Glomerular visceral epithelial cell (primary cell): Measurements from ENCODE around the gene FAM25A.
"Not testable (repeated sequence)": the region's sequence is repeated elsewhere in the genome, so short reads cannot be mapped to it uniquely, and the experiment has no call there.

ENCODE experiments used
- DNase-seq: peaks from one replicate; pipeline ENCODE4 v3.0.0-alpha.2; 2016; ENCODE audit errors: extremely low spot score

The FAM25A gene

GRCh38 chr10:87020056-87020455, at the start of gene FAM25A:
TSS of gene FAM25A (plus strand) at chr10:87020294. CDS start at chr10:87020325, 31 bp downstream.
- not testable (repeated sequence) for DNase-seq

- no peak for DNase-seq
Observed at GRCh38 chr10:86970982-86971231, 49.2 kb upstream of the FAM25A start.

- peak; percentile 94 for DNase-seq
Observed at GRCh38 chr10:86971232-86971991, 48.7 kb upstream of the FAM25A start.

DNA sequence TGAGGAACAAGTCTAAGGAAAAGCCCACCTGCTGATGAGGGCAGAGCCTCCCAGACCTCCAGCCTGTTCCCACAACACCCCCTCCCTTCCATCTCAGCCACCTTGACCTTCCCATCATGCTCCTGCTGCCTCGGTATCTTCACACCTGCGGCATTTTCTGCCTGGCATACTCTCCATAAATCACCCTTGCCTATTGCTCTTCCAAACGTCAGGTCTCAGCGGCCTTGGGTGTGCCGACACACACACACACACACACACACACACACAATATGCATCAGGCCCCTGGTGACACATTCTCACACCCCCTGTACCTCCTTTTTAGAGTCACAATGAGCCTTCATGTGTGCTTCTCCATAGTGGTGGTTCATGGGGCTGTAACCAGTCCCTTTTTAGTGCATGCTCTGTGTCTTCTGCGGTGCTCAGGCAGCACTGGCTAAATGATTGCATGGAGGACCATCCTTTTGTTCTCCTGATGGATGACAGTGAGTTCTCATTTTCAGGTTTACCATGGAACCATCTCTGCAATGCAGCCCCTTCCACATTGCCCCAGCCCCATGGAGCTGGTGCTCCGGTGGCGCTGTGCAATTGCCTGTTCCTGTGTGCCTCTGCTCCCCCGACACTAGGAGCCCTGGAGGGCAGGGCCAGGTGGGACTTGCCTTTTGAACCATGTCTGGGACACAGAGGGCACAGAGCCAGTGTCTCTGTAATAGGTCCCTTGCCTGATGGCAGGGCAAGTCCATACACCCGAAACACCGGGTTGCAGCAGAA, 47.3 kb upstream of the FAM25A start:
- DNase-seq: no peak

- DNase-seq: no peak
Observed at GRCh38 chr10:86974484-86974883, 45.6 kb upstream of the FAM25A start.

- DNase-seq: no peak
Observed at GRCh38 chr10:86976362-86977056, 43.6 kb upstream of the FAM25A start.

DNA sequence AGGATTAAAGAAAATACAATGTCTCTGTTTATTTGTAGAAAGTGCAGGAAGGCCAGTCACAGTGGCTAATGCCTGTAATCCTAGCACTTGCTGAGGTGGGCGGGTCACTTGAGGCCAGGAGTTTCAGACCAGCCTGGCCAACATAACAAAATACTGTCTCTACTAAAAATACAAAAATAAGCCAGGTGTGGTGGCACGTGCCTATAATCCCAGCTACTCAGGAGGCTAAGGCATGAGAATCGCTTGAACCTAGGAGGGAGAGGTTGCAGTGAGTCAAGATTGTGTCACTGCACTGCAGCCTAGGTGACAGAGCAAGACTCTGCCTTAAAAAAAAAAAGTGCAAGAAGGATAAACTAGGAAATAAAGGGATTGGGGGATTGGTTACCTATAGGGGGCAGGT, 41.6 kb upstream of the FAM25A start:
- not testable (repeated sequence) for DNase-seq

DNA sequence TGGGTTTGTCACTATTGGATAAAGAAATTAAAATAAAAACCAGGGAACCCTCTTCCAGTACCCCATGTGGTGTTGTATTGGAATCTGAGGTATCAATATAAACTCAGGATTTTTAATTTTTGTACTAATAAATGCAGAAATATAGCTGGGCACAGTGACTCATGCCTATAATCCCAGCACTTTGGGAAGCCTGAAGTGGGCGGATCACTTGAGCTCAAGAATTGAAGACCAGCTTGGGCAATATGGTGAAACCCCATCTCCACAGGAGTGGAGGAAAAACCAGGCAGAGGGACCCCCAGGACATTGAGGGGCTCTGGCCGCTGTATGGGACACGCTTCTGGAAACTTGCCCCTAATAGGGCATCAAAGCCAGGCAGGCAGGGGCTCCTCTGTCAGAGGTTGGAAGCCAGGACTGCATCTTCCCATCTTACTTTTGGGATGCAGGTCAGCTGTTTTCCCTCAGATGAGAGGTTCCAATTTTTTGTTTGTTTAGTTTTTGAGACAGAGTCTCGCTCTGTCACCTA, 40.7 kb upstream of the FAM25A start:
- no peak for DNase-seq

DNA sequence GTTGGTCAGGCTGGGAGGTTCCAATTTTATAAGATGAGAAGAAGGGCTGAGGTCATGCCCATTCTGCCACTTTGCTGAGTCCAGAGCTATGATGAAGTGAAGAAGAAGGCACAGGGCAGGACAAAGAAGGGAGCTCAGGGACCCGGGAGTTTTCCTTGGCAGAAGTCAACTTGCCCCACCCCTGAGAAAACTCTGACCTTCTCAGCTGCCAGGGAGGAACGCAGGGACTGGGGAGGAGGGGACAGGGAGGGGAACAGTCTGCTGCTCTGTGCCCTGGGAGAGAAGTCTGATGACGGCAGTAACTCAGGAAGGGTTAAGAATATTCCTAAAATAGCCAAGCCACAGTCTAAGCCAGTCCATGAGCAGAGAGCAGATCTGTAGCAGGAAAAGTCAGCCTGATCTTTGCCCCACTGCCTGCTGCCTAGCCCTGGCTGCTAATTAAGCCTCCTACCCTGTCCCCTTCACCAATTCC, 40.1 kb upstream of the FAM25A start:
- no peak for DNase-seq

DNA sequence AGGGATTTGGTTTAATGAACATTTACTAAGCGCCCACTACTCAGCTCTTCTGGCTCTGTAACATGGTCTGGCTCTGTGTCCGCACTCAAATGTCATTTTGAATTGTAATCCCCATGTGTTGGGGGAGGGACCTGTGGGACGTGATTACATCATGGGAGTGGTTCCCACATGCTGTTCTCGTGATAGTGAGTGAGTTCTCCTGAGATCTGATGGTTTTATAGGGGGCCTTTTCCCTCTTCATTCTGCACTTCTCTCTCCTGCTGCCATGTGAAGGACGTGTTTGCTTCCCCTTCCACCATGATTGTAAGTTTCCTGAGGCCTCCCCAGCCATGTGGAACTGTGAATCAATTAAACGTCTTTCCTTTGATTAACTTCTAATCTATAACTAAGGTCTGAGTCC, 39.1 kb upstream of the FAM25A start:
- DNase-seq: not testable (repeated sequence)

GRCh38 chr10:86981716-86982115, 38.4 kb upstream of the FAM25A start:
- no peak for DNase-seq

- not testable (repeated sequence) for DNase-seq
Observed at GRCh38 chr10:86984498-86984897, 35.6 kb upstream of the FAM25A start.

- DNase-seq: no peak
Observed at GRCh38 chr10:86988520-86988919, 31.6 kb upstream of the FAM25A start.

DNA sequence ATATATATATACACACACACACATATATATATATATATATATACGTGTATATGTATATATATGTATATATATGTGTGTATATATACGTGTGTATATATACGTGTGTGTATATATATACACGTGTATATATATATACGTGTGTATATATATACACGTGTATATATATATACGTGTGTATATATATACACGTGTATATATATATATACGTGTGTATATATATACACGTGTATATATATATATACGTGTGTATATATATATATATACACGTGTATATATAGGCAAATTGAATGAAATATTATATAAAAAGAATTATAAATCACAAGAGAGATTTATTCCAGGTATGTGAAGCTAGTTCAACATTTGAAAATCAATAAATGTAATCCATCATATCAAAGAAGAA, 28.7 kb upstream of the FAM25A start:
- DNase-seq: not testable (repeated sequence)

DNA sequence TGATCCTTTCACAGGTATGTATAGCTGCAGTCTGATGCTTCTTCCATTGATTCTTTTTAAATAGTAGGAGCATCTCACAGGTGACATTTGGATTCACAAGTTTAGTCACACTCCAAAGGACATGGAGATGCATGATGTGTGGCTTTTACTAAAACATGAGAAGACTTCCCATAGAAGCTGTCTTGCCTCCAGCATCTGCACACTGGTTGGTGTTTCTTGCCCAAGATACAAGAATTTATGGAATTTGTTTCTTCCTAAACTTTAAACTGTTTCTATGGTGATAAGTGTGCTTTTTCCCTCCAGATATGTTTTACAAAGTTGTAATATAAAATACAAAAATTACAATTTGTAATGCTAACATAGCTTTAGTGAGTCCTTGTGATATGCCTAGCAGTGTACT, 27.6 kb upstream of the FAM25A start:
- DNase-seq: no peak

DNA sequence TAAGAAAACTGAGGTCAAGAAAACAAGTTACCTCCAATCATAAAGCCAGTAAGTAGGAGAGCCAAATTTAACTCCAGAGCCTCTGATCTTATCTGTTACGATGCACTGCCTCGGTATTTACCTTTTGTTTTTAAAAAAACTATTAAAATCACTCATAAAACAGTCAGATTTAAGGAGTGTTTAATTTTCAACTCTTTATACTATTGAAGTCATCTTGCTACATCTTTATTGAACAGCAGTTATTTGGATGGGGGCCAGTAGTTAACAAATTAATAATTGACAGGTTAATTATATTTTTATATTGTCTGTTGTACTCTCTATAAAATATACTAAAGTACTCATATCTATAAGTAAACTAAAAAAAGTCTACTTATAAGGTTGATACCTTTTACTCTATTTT, 27.2 kb upstream of the FAM25A start:
- no peak for DNase-seq

GRCh38 chr10:86999802-87000403, 20.2 kb upstream of the FAM25A start:
- not testable (repeated sequence) for DNase-seq

- no peak for DNase-seq
Observed at GRCh38 chr10:87000491-87000890, 19.6 kb upstream of the FAM25A start.

GRCh38 chr10:87007124-87007523, 13.0 kb upstream of the FAM25A start:
- DNase-seq: not testable (repeated sequence)

DNA sequence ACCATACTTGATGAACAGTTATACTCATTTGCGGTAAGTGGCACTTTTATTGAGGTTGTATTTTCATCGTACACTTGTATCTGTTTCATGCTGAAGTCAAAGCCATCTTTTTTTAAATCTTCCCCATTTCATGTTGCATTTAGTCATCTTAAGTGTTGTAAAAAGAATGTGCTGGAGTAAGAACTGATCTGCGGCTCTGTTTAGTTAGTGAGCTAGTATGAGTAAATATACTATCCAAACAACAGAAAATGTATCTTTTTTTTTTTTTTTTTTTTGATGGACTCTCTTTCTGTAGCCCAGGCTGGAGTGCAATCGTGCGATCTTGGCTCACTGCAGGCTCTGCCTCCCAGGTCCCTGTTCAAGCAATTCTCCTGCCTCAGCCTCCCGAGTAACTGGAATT, 12.4 kb upstream of the FAM25A start:
- not testable (repeated sequence) for DNase-seq

DNA sequence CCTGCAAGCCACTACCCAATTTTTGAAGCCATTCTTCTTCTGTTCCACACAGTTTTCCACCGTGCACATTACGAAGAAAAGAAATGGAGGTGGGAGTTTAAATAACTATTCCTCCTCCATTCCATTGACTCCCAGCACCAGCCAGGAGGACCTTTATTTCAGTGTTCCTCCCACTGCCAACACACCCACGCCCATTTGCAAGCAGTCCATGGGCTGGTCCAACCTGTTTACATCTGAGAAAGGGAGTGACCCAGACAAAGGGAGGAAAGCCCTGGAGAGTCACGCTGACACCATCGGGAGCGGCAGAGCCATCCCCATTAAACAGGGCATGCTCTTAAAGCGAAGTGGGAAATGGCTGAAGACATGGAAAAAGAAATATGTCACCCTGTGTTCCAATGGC, 11.8 kb upstream of the FAM25A start:
- not testable (repeated sequence) for DNase-seq

DNA sequence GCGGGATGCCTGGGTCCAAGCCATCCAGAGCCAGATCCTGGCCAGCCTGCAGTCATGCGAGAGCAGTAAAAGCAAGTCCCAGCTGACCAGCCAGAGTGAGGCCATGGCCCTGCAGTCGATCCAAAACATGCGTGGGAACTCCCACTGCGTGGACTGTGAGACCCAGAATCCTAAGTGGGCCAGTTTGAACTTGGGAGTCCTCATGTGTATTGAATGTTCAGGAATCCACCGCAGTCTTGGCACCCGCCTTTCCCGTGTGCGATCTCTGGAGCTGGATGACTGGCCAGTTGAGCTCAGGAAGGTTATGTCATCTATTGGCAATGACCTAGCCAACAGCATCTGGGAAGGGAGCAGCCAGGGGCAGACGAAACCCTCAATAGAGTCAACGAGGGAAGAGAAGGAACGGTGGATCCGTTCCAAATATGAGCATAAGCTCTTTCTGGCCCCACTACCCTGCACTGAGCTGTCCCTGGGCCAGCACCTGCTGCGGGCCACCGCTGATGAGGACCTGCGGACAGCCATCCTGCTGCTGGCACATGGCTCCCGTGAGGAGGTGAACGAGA, 10.9 kb upstream of the FAM25A start:
- DNase-seq: not testable (repeated sequence)
